ENCODE data around the gene TMEM132D.

DNA sequence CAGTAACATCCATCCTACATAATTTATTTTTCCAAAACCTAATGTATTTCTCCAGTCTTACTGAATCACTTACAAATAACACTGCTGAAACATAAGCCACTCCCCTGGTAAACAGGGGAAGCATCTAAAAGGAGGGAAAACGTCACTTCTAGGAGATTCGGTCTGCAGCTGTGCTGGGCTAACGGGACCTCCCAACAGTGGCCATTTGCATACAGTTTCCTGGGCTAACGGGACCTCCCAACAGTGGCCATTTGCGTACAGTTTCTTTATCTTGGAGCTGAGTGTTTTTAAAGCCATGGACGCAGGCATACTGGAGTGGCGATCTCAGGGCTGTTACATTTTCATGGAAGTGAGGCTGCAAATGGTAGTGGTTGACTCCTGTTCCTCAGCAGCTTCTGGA is 242.9 kb downstream of the TMEM132D start:
- no peak for TF ChIP-seq CTCF (IDR thresholded peaks at IDR 0.05; ENCODE audit: insufficient read depth, low read length, poor library complexity, severe bottlenecking)
- TF ChIP-seq EZH2phosphoT487 (conservative IDR thresholded peaks at IDR 0.05; ENCODE audit: low read length): no peak

Data from SU-DHL-6 (cell line).